Measurements from ENCODE around the gene ISG20L2.

ISG20L2 gene

GRCh38 chr1:156684227-156684782, 44.3 kb downstream of the ISG20L2 start:
- DNase-seq = peak; percentile 75

GRCh38 chr1:156682166-156682890, 46.2 kb downstream of the ISG20L2 start:
- DNase-seq = no peak

- no peak for DNase-seq
Observed at GRCh38 chr1:156681196-156681960, 47.2 kb downstream of the ISG20L2 start.

- no peak for DNase-seq
Observed at GRCh38 chr1:156680056-156680455, 48.5 kb downstream of the ISG20L2 start.

GRCh38 chr1:156677616-156678596, 50.7 kb downstream of the ISG20L2 start:
- DNase-seq = peak; percentile 46

GRCh38 chr1:156676820-156677615, 51.5 kb downstream of the ISG20L2 start, which contains the start of gene NES:
TSS of gene NES (minus strand) at chr1:156677407. CDS start at chr1:156677264, 143 bp downstream.
- DNase-seq = no peak

GRCh38 chr1:156676114-156676819, 52.3 kb downstream of the ISG20L2 start:
- no peak for DNase-seq

GRCh38 chr1:156675210-156676113, 53.1 kb downstream of the ISG20L2 start:
- no peak for DNase-seq

- DNase-seq = no peak
Observed at GRCh38 chr1:156673387-156674121, 55.0 kb downstream of the ISG20L2 start.

All from activated CD4-positive, alpha-beta T cell treated with anti-CD3 and anti-CD28 coated beads, Interleukin-10, Interleukin-2, amounts not matched to agents 100 ng/mL and 50 ng/mL, durations not matched to agents 16 hours and 8 hours (primary cell).